Inferior parietal cortex (tissue), 1 donor: Measurements from ENCODE around the gene ACOT4.
"Not testable (repeated sequence)": the region's sequence is repeated elsewhere in the genome, so short reads cannot be mapped to it uniquely, and the experiment has no call there.

ENCODE experiments used
- DNase-seq: peaks from one replicate; pipeline ENCODE4 v3.0.0-alpha.2; 2016; ENCODE audit errors: extremely low spot score

Gene ACOT4

GRCh38 chr14:73577214-73577613, 14.5 kb upstream of the ACOT4 start:
- DNase-seq: not testable (repeated sequence)

GRCh38 chr14:73582102-73582979, 9.3 kb upstream of the ACOT4 start:
- DNase-seq: not testable (repeated sequence)

GRCh38 chr14:73588695-73589094, 3.0 kb upstream of the ACOT4 start:
- DNase-seq: no peak

GRCh38 chr14:73589116-73589515, 2.6 kb upstream of the ACOT4 start:
- no peak for DNase-seq

- DNase-seq: not testable (repeated sequence)
Measured at GRCh38 chr14:73590673-73591004, 1.0 kb upstream of the ACOT4 start.

- DNase-seq: no peak
Measured at GRCh38 chr14:73594491-73594890, 2.8 kb downstream of the ACOT4 start.

- no peak for DNase-seq
Measured at GRCh38 chr14:73599499-73599898, 7.8 kb downstream of the ACOT4 start.

- DNase-seq: no peak
Measured at GRCh38 chr14:73602994-73603393, 11.3 kb downstream of the ACOT4 start.

- no peak for DNase-seq
Measured at GRCh38 chr14:73606271-73606670, 14.6 kb downstream of the ACOT4 start.

- DNase-seq: no peak
Measured at GRCh38 chr14:73607241-73607640, 15.6 kb downstream of the ACOT4 start.

GRCh38 chr14:73610687-73611086, 19.0 kb downstream of the ACOT4 start:
- no peak for DNase-seq

GRCh38 chr14:73612339-73613045, 20.8 kb downstream of the ACOT4 start, which contains the start of gene ACOT6:
TSS of gene ACOT6 (plus strand) at chr14:73612517. CDS start at chr14:73612572, 55 bp downstream.
- peak; percentile 57 for DNase-seq

- peak; percentile 34 for DNase-seq
Measured at GRCh38 chr14:73613046-73613383, 21.3 kb downstream of the ACOT4 start.

- DNase-seq: no peak
Measured at GRCh38 chr14:73613419-73613963, 21.8 kb downstream of the ACOT4 start.

GRCh38 chr14:73616831-73617230, 25.2 kb downstream of the ACOT4 start:
- DNase-seq: no peak

GRCh38 chr14:73619524-73619923, 27.9 kb downstream of the ACOT4 start:
- no peak for DNase-seq

- no peak for DNase-seq
Measured at GRCh38 chr14:73620268-73620667, 28.6 kb downstream of the ACOT4 start.

- DNase-seq: no peak
Measured at GRCh38 chr14:73623504-73624054, 31.9 kb downstream of the ACOT4 start.

- DNase-seq: no peak
Measured at GRCh38 chr14:73625706-73626105, 34.0 kb downstream of the ACOT4 start.

GRCh38 chr14:73627151-73627558, 35.5 kb downstream of the ACOT4 start:
- DNase-seq: no peak

GRCh38 chr14:73630009-73630780, 38.5 kb downstream of the ACOT4 start:
- DNase-seq: no peak
